ENCODE measurements around the gene LMOD1. TPM values are rescaled to one million over a fixed set of nuclear protein-coding genes. Genes with fewer than 3 reads are reported as not detected.

The LMOD1 gene
- total RNA-seq, 1 experiment from 2014 or later, result not detected

DNA sequence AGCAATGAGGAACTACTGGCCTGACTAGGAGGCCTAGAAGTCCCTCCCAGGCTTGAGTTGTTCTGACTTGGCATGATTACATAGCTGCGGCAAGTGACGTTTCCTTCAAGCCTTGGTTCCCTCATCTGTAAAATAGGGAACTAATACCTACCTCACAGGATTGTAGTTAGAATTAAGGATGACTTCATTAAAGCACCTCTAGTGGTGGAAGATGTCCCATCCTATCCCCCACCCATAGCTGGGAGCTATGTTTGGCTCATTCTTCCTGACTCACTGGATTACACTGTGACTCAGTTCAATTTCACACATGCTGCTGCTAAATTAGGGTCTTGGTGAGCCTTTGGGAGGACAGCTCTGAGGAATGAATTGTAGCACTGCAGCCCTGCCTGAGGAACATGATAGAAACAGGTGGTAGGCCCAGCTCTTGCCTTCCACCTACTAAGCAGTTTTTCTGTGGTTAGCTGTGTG is 63.6 kb downstream of the LMOD1 start:
- Histone ChIP-seq H3K4me1 (ENCODE audit: insufficient read depth, low read length, poor library complexity, severe bottlenecking) (no peaks in the 10 kb centered on the region), H3K4me3 (ENCODE audit: low read depth, low read length, poor library complexity, severe bottlenecking) (no peak overlapping the region), H3K27me3 (replicated peaks; ENCODE audit: insufficient read depth, low read depth, low read length, poor library complexity) (no peaks in the 10 kb centered on the region), H3K36me3 (ENCODE audit: insufficient read depth, low read length, poor library complexity, severe bottlenecking) (peaks cover 5% of the 10 kb centered on the region), H3K9me3 (ENCODE audit: low read depth, low read length, poor library complexity, severe bottlenecking) (no peaks in the 10 kb centered on the region), H3K27ac (ENCODE audit: low read depth, low read length, poor library complexity, severe bottlenecking) (no peak overlapping the region)
- ChIA-PET POLR2A (ENCODE audit: low non-redundant PET) (no interaction called here), CTCF (interaction anchor here (0.7 to 1.2 kb wide), 2 partner anchors 10 to 13 kb away, joined by 3 to 8 read pairs; no protein-coding TSS in a partner anchor)
- DNase-seq (ENCODE audit: low spot score), result peak; percentile 55
- no TSS peak for BruUV-seq (replicated peaks)
- TF ChIP-seq, protein P1, sequence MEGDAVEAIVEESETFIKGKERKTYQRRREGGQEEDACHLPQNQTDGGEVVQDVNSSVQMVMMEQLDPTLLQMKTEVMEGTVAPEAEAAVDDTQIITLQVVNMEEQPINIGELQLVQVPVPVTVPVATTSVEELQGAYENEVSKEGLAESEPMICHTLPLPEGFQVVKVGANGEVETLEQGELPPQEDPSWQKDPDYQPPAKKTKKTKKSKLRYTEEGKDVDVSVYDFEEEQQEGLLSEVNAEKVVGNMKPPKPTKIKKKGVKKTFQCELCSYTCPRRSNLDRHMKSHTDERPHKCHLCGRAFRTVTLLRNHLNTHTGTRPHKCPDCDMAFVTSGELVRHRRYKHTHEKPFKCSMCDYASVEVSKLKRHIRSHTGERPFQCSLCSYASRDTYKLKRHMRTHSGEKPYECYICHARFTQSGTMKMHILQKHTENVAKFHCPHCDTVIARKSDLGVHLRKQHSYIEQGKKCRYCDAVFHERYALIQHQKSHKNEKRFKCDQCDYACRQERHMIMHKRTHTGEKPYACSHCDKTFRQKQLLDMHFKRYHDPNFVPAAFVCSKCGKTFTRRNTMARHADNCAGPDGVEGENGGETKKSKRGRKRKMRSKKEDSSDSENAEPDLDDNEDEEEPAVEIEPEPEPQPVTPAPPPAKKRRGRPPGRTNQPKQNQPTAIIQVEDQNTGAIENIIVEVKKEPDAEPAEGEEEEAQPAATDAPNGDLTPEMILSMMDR (conservative IDR thresholded peaks at IDR 0.05; ENCODE audit: low read depth, low read length), result no peak
- TF ChIP-seq EZH2 (IDR thresholded peaks at IDR 0.05; ENCODE audit: borderline replicate concordance, low read depth, low read length, poor library complexity, severe bottlenecking), result no peak
- intact Hi-C loops (cut with micrococcal nuclease; ENCODE audit: unreplicated experiment), result no loop called here

DNA sequence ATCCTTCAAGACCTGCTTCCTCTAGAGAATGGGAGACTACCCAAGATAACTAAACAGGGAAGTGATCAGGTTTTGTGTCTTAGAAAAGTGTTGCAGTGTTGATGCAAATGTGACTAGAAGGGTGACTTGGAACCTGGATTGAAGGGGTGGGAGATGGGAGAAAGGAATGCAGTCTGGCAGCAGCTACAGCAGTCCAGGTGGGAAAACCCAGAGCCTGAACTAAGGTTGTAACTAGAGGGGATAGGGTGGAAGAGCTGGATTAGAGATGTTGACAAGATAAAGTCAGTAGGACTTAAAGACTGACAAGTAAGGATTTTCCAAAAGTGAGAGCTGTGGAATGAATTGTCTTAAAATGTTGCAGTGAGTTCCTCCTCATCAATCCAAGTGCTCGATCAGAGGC is 64.7 kb downstream of the LMOD1 start:
- no peak for DNase-seq (ENCODE audit: low spot score)
- no peaks in the 10 kb centered on the region for H3K27me3 ChIP-seq (replicated peaks; ENCODE audit: insufficient read depth, low read depth, low read length, poor library complexity)
- ChIA-PET POLR2A (ENCODE audit: low non-redundant PET) (interaction anchor here (0.6 kb wide), 1 partner anchor 97 kb away, joined by 3 read pairs; no protein-coding TSS in a partner anchor), CTCF (interaction anchor here (0.7 kb wide), 1 partner anchor 89 kb away, joined by 7 read pairs; no protein-coding TSS in a partner anchor)
- TF ChIP-seq, protein P1 (conservative IDR thresholded peaks at IDR 0.05; ENCODE audit: low read depth, low read length), result no peak
- no peak for TF ChIP-seq EZH2 (IDR thresholded peaks at IDR 0.05; ENCODE audit: borderline replicate concordance, low read depth, low read length, poor library complexity, severe bottlenecking)
- no peak overlapping the region for H3K4me3 ChIP-seq (ENCODE audit: low read depth, low read length, poor library complexity, severe bottlenecking)
- peaks cover 9% of the 10 kb centered on the region for H3K36me3 ChIP-seq (ENCODE audit: insufficient read depth, low read length, poor library complexity, severe bottlenecking)
- intact Hi-C loops (cut with micrococcal nuclease; ENCODE audit: unreplicated experiment), result no loop called here
- no peaks in the 10 kb centered on the region for H3K4me1 ChIP-seq (ENCODE audit: insufficient read depth, low read length, poor library complexity, severe bottlenecking)
- H3K27ac ChIP-seq (ENCODE audit: low read depth, low read length, poor library complexity, severe bottlenecking), result no peak overlapping the region
- H3K9me3 ChIP-seq (ENCODE audit: low read depth, low read length, poor library complexity, severe bottlenecking), result no peaks in the 10 kb centered on the region
- no TSS peak for BruUV-seq (replicated peaks)

DNA sequence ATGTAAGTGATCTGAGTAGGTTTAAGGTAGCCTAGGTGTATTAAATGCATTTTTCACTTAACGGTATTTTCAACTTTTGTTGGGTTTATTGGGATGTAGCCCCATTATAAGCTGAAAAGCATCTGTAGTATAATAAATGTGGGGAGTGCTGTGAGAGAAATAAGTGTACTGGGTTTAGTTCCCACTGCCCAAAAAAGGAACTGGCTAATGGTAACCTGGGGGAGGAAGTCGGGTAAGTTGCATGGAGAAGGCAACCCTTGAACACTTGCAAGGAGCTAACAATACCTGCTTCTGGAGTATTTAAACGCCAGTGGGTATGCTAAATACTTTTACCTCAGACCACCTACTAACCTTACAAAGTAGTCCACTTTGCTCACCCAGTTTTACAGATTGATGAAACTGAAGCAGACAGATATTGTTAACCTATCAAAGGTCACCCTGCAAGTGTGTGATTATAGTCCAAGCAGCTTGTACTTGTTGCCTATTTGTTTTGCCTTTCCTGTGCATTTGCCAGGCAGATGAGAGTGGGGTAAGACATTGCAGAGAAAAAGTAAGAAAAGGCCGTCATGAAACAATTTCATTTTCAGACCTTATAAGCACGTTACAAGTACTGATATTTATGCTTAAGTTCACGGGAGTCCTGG is 65.3 kb downstream of the LMOD1 start:
- no TSS peak for BruUV-seq (replicated peaks)
- ChIA-PET CTCF (interaction anchor here (0.5 kb wide), 1 partner anchor 627 kb away, joined by 3 read pairs; no protein-coding TSS in a partner anchor), POLR2A (ENCODE audit: low non-redundant PET) (interaction anchor here (0.6 kb wide), 1 partner anchor 97 kb away, joined by 3 read pairs; no protein-coding TSS in a partner anchor)
- DNase-seq (ENCODE audit: low spot score), result no peak
- Histone ChIP-seq H3K4me3 (ENCODE audit: low read depth, low read length, poor library complexity, severe bottlenecking) (no peak overlapping the region), H3K4me1 (ENCODE audit: insufficient read depth, low read length, poor library complexity, severe bottlenecking) (no peaks in the 10 kb centered on the region), H3K36me3 (ENCODE audit: insufficient read depth, low read length, poor library complexity, severe bottlenecking) (peaks cover 15% of the 10 kb centered on the region), H3K27ac (ENCODE audit: low read depth, low read length, poor library complexity, severe bottlenecking) (no peak overlapping the region), H3K27me3 (replicated peaks; ENCODE audit: insufficient read depth, low read depth, low read length, poor library complexity) (no peaks in the 10 kb centered on the region), H3K9me3 (ENCODE audit: low read depth, low read length, poor library complexity, severe bottlenecking) (no peaks in the 10 kb centered on the region)
- TF ChIP-seq, protein P1 (conservative IDR thresholded peaks at IDR 0.05; ENCODE audit: low read depth, low read length), result no peak
- TF ChIP-seq EZH2 (IDR thresholded peaks at IDR 0.05; ENCODE audit: borderline replicate concordance, low read depth, low read length, poor library complexity, severe bottlenecking), result no peak
- intact Hi-C loops (cut with micrococcal nuclease; ENCODE audit: unreplicated experiment), result no loop called here
